HCT116 (cell line): ENCODE measurements around the gene RUNX1. TPM values are rescaled to one million over a fixed set of nuclear protein-coding genes. Genes with fewer than 3 reads are reported as not detected.

Experiments used
- ATAC-seq: fragments of 200-7000 bp; cut with Tn5 transposase; 2 replicates; pipeline ENCODE4 v1.9.1; 2020; ENCODE audit warnings: mild to moderate bottlenecking, moderate library complexity
- BruUV-seq: library from RNA; stranded (reverse); fragments of 400-500 nt; replicated peaks from 2 replicates; lab custom pipeline; 2021; lab: Mats Ljungman, UMichigan
- CTCF ChIA-PET: fragments of 300-600 bp; sonication (Branson Sonifier 250); formaldehyde crosslinking; loops from one replicate; lab custom pipeline; 2021; ENCODE audit warnings: antibody characterized with exemption; lab: Charles Lee
- POLR2A ChIA-PET: fragments of 300-600, 350-600 bp; sonication (Branson Sonifier 250); formaldehyde crosslinking; loops from one replicate; lab custom pipeline; 2021; ENCODE audit warnings: antibody characterized with exemption; lab: Charles Lee
- RAD21 ChIA-PET, 2 experiments: fragments of 300-600 bp; sonication (Branson Sonifier 250); formaldehyde crosslinking; loops; one replicate each; lab custom pipeline; 2023; ENCODE audit warnings: low total read pairs in 2 of 2; ENCODE audit not compliant: uncharacterized antibody in 2 of 2, unreplicated experiment in 2 of 2, low non-redundant PET in 1 of 2; lab: Charles Lee
- DNase-seq: peaks from one replicate; pipeline ENCODE4 v3.0.0-alpha.2; 2010; ENCODE audit warnings: low read depth, low spot score
- H2AFZ ChIP-seq: fragments of 200-600 bp; shearing (Covaris generic), sonication (generic); 2 replicates; pipeline ENCODE4 v1.6.1; 2017; ENCODE audit warnings: low read depth, mixed run types, mixed read lengths, antibody characterized with exemption, low read length; ENCODE audit not compliant: poor library complexity, severe bottlenecking
- H3K27ac ChIP-seq: 2 replicates; pipeline ENCODE4 v1.5.1; 2012; ENCODE audit warnings: low read depth, low read length
- H3K27me3 ChIP-seq: fragments of 200-600 bp; sonication (generic); 2 replicates; pipeline ENCODE4 v1.6.1; 2016; ENCODE audit warnings: mixed run types, low read length, mixed read lengths; ENCODE audit not compliant: insufficient read depth
- H3K36me3 ChIP-seq, 2 experiments: fragments of 200-500 bp in 1 of 2; fragments of 200-600 bp in 1 of 2; sonication (Bioruptor generic) in 1 of 2; sonication (generic) in 1 of 2; 2 replicates each; pipeline versions ENCODE4 v1.5.1 to v1.6.1; 2014 to 2016; ENCODE audit warnings: low read length in 2 of 2, inconsistent platforms in 1 of 2, mixed read lengths in 1 of 2, mixed run types in 1 of 2; ENCODE audit not compliant: insufficient read depth in 2 of 2, control insufficient read depth in 1 of 2
- H3K4me1 ChIP-seq, 2 experiments: fragments of 200-600 bp in 1 of 2; sonication (generic) in 1 of 2; 2 replicates each; pipeline versions ENCODE4 v1.5.1 to v1.6.1; 2012 to 2017; ENCODE audit warnings: low read length in 2 of 2, inconsistent platforms in 1 of 2, mild to moderate bottlenecking in 1 of 2, mixed read lengths in 1 of 2, mixed run types in 1 of 2, moderate library complexity in 1 of 2; ENCODE audit not compliant: insufficient read depth in 2 of 2, control insufficient read depth in 1 of 2
- H3K4me2 ChIP-seq: fragments of 200-600 bp; sonication (generic); 2 replicates; pipeline ENCODE4 v1.6.1; 2017; ENCODE audit warnings: mixed run types, low read length, mixed read lengths
- H3K4me3 ChIP-seq, 2 experiments: fragments of 200-600 bp in 1 of 2; sonication (generic) in 1 of 2; replicated peaks in 1 of 2; 2 replicates each; pipeline ENCODE4 v1.5.1; 2011 to 2016; ENCODE audit warnings: low read length in 2 of 2, control low read depth in 1 of 2, low read depth in 1 of 2, mild to moderate bottlenecking in 1 of 2, mixed read lengths in 1 of 2, mixed run types in 1 of 2
- H3K79me2 ChIP-seq: fragments of 200-600 bp; sonication (generic); 2 replicates; pipeline ENCODE4 v1.6.1; 2017; ENCODE audit warnings: mild to moderate bottlenecking, mixed run types, low read length, moderate library complexity, mixed read lengths; ENCODE audit not compliant: insufficient read depth
- H3K9ac ChIP-seq: fragments of 200-600 bp; sonication (generic); 2 replicates; pipeline ENCODE4 v1.6.1; 2016; ENCODE audit warnings: low read length, mixed read lengths
- H3K9me2 ChIP-seq: fragments of 200-600 bp; sonication (generic), shearing (Covaris generic); 2 replicates; pipeline ENCODE4 v1.6.1; 2017; ENCODE audit warnings: mixed run types, mild to moderate bottlenecking, moderate library complexity; ENCODE audit not compliant: insufficient read depth
- H3K9me3 ChIP-seq, 2 experiments: fragments of 200-500 bp in 1 of 2; fragments of 200-600 bp in 1 of 2; sonication (Bioruptor generic) in 1 of 2; sonication (generic) in 1 of 2; 2 replicates each; pipeline ENCODE4 v1.6.1; 2014 to 2017; ENCODE audit warnings: low read length in 2 of 2, mixed read lengths in 2 of 2, inconsistent platforms in 1 of 2, low read depth in 1 of 2, mild to moderate bottlenecking in 1 of 2, mixed run types in 1 of 2, moderate library complexity in 1 of 2; ENCODE audit not compliant: control insufficient read depth in 1 of 2, insufficient read depth in 1 of 2
- H4K20me1 ChIP-seq: fragments of 200-600 bp; sonication (generic), shearing (Covaris generic); 2 replicates; pipeline ENCODE4 v1.6.1; 2017; ENCODE audit warnings: mixed run types, mild to moderate bottlenecking, moderate library complexity; ENCODE audit not compliant: insufficient read depth
- CEBPB ChIP-seq: IDR thresholded peaks from 2 replicates; pipeline ENCODE4 v1.6.1; 2012; ENCODE audit warnings: low read depth
- CTCF ChIP-seq, 3 experiments: fragments of 200-600 bp in 1 of 3; sonication (generic) in 1 of 3; IDR thresholded peaks in 2 of 3; conservative IDR thresholded peaks in 1 of 3; 2 replicates each; pipeline ENCODE4 v1.5.1; 2012 to 2017; ENCODE audit warnings: low read depth in 2 of 3, low read length in 2 of 3, antibody characterized with exemption in 1 of 3, borderline replicate concordance in 1 of 3, control low read depth in 1 of 3, mild to moderate bottlenecking in 1 of 3, mixed read lengths in 1 of 3, mixed run types in 1 of 3, moderate library complexity in 1 of 3; ENCODE audit not compliant: insufficient read depth in 1 of 3
- EGR1 ChIP-seq: IDR thresholded peaks from 2 replicates; pipeline ENCODE4 v1.6.1; 2012; ENCODE audit warnings: low read depth
- ELF1 ChIP-seq: IDR thresholded peaks from 2 replicates; pipeline ENCODE4 v1.6.1; 2012; ENCODE audit warnings: low read depth, borderline replicate concordance
- EZH2 ChIP-seq: fragments of 200-600 bp; sonication (generic); IDR thresholded peaks from 2 replicates; pipeline ENCODE4 v1.6.1; 2017; ENCODE audit warnings: antibody characterized with exemption, mixed run types
- EZH2phosphoT487 ChIP-seq: fragments of 200-600 bp; IDR thresholded peaks from 2 replicates; pipeline ENCODE4 v1.6.1; 2018; ENCODE audit warnings: antibody characterized with exemption, borderline replicate concordance
- POLR2A ChIP-seq: IDR thresholded peaks from 2 replicates; pipeline ENCODE4 v1.7.0; 2011; ENCODE audit warnings: borderline replicate concordance; ENCODE audit not compliant: insufficient read depth, insufficient read length; ENCODE audit errors: extremely low read depth
- RAD21 ChIP-seq: IDR thresholded peaks from 2 replicates; pipeline ENCODE4 v1.6.1; 2012; ENCODE audit warnings: low read depth, mild to moderate bottlenecking
- SIN3A ChIP-seq: IDR thresholded peaks from 2 replicates; pipeline ENCODE4 v1.6.1; 2012; ENCODE audit warnings: low read depth
- TCF7L2 ChIP-seq: IDR thresholded peaks from 2 replicates; pipeline ENCODE4 v1.7.0; 2011; ENCODE audit warnings: borderline replicate concordance, inconsistent platforms; ENCODE audit not compliant: insufficient read depth, insufficient read length; ENCODE audit errors: extremely low read depth
- intact Hi-C: fragments of 100-400 bp; cut with micrococcal nuclease; formaldehyde crosslinking; loops from 2 replicates; pipeline ENCODE4 v1.10.0; 2022
- total RNA-seq: library from RNA; stranded (reverse); gene quantifications from one replicate; pipeline ENCODE4 v1.2.1, GENCODE V29; 2021; ENCODE audit not compliant: unreplicated experiment
- TF ChIP-seq, protein P1 (sequence below): IDR thresholded peaks from 2 replicates; pipeline ENCODE4 v1.6.1; 2012

The RUNX1 gene
- total RNA-seq, 1 experiment from 2014 or later: 33.5 TPM

- ATAC-seq (no peak), DNase-seq (no peak)
- Histone ChIP-seq H3K79me2 (no peaks in the 10 kb centered on the region), H3K9me2 (no peaks in the 10 kb centered on the region), H3K36me3 (no peaks in the 10 kb centered on the region), H3K27me3 (no peaks in the 10 kb centered on the region; the same call in 1 of the 2 replicates), H3K4me3 (no peak overlapping the region), H3K27ac (no peak overlapping the region), H2AFZ (no peak overlapping the region), H4K20me1 (no peaks in the 10 kb centered on the region), H3K9me3 (no peaks in the 10 kb centered on the region), H3K9ac (no peak overlapping the region), H3K4me2 (no peak overlapping the region), H3K4me1 (peaks cover 0 to 5% of the 10 kb centered on the region in 2 experiments; a peak in 1 of 4 replicates)
- ChIA-PET RAD21 (no interaction called here), CTCF (no interaction called here), POLR2A (no interaction called here)
- BruUV-seq: no TSS peak
- TF ChIP-seq, protein P1, sequence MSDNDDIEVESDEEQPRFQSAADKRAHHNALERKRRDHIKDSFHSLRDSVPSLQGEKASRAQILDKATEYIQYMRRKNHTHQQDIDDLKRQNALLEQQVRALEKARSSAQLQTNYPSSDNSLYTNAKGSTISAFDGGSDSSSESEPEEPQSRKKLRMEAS: no peak
- TF ChIP-seq TCF7L2: no peak
- no peak for TF ChIP-seq EZH2phosphoT487
- TF ChIP-seq SIN3A: no peak
- TF ChIP-seq RAD21: no peak
- TF ChIP-seq CEBPB: no peak
- no peak for TF ChIP-seq EZH2
- no peak for TF ChIP-seq EGR1
- TF ChIP-seq CTCF (IDR thresholded peaks at IDR 0.05 in 2 of 3, conservative IDR thresholded peaks at IDR 0.05 in 1 of 3; ENCODE audit: borderline replicate concordance in 1 of 3, insufficient read depth in 1 of 3, low read depth in 2 of 3, low read length in 2 of 3): no peak
- no peak for TF ChIP-seq ELF1
- no peak for TF ChIP-seq POLR2A
- TF ChIP-seq, all 23 proteins: peak for 0
- intact Hi-C loops: no loop called here
Observed at GRCh38 chr21:34936371-34936789, 112.7 kb downstream of the RUNX1 start.
